ENCODE measurements around the gene C2orf76. TPM values are rescaled to one million over a fixed set of nuclear protein-coding genes. Genes with fewer than 3 reads are reported as not detected.

The C2orf76 gene
- total RNA-seq, 1 experiment from 2014 or later, result 10.2 TPM

DNA sequence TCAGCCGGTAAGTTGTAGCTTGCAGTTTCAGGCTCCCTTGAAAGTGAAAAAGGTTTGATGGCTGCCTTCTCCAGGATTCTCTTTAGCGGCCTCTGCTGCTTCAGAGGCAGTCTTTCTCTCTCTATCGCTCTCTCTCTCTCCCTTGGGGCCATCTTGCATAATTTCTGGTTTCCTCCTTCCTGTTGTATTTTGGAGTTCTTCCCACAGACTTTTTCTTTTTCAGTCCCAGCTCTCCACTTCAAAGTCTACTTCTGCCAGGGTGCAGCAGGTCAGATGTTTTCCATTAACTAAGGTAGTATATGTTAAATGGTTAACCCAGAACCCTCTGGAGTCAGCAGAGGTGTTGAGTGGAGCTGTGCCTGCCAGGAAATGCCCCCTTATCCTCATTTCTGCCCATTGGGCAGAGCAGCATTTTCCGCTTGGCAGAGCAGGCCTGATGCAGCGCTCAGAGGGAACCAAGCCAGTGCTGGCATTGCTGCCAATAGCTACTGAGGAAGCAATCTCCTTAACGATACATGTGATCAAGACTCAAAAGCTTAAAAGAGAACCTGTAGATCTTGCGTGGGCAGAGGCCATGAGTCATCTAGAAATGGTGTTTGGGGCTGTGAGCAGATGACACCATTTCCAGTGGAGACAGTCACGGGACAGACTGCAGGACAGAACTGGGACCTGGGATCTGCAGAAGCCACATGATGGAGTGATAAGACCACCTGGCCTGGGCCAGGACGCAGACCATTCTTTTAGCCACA, 20.9 kb upstream of the C2orf76 start:
- H2AFZ ChIP-seq (ENCODE audit: low read length), result no peak overlapping the region
- no peaks in the 10 kb centered on the region for H3K36me3 ChIP-seq (ENCODE audit: low read depth, low read length)
- no peak overlapping the region for H3K27ac ChIP-seq (ENCODE audit: low read length)
- H3K9me2 ChIP-seq (replicated peaks; ENCODE audit: low read length), result no peaks in the 10 kb centered on the region
- no peak for ATAC-seq
- H3K4me1 ChIP-seq (ENCODE audit: insufficient read depth, low read length), result peaks cover 17% of the 10 kb centered on the region
- ChIA-PET CTCF (no interaction called here), POLR2A (ENCODE audit: unreplicated experiment) (no interaction called here)
- no peak overlapping the region for H3K9ac ChIP-seq (ENCODE audit: low read length)
- H3K9me3 ChIP-seq (ENCODE audit: low read length), result no peaks in the 10 kb centered on the region
- BruUV-seq (replicated peaks), result no TSS peak
- no peaks in the 10 kb centered on the region for H3K79me2 ChIP-seq (ENCODE audit: low read length)
- no peak overlapping the region for H3K4me3 ChIP-seq (ENCODE audit: low read length)
- H4K20me1 ChIP-seq (ENCODE audit: low read length), result no peaks in the 10 kb centered on the region
- no peaks in the 10 kb centered on the region for H3K27me3 ChIP-seq (ENCODE audit: low read length)
- TF ChIP-seq CTCF (conservative IDR thresholded peaks at IDR 0.05; ENCODE audit: low read depth, low read length), result no peak
- TF ChIP-seq EZH2 (IDR thresholded peaks at IDR 0.05; ENCODE audit: low read length, unreplicated experiment), result no peak
- no peak for TF ChIP-seq EZH2phosphoT487 (IDR thresholded peaks at IDR 0.05; ENCODE audit: borderline replicate concordance, low read length)
- intact Hi-C loops (cut with micrococcal nuclease), result no loop called here
- DNase-seq, result no peak
- H3F3A ChIP-seq (ENCODE audit: low read length, unreplicated experiment), result no peaks in the 10 kb centered on the region
- H3K4me2 ChIP-seq (ENCODE audit: low read length), result no peak overlapping the region

- POLR2A ChIA-PET (ENCODE audit: unreplicated experiment), result no interaction called here
- Histone ChIP-seq H3K27me3 (ENCODE audit: low read length) (no peaks in the 10 kb centered on the region), H3K9ac (ENCODE audit: low read length) (no peak overlapping the region), H3K79me2 (ENCODE audit: low read length) (no peaks in the 10 kb centered on the region), H3K4me3 (ENCODE audit: low read length) (no peak overlapping the region), H4K20me1 (ENCODE audit: low read length) (no peaks in the 10 kb centered on the region), H3K36me3 (ENCODE audit: low read depth, low read length) (no peaks in the 10 kb centered on the region), H3K27ac (ENCODE audit: low read length) (no peak overlapping the region), H3F3A (ENCODE audit: low read length, unreplicated experiment) (no peaks in the 10 kb centered on the region), H3K4me1 (ENCODE audit: insufficient read depth, low read length) (peaks cover 17% of the 10 kb centered on the region), H2AFZ (ENCODE audit: low read length) (no peak overlapping the region), H3K9me2 (replicated peaks; ENCODE audit: low read length) (no peaks in the 10 kb centered on the region), H3K9me3 (ENCODE audit: low read length) (no peaks in the 10 kb centered on the region), H3K4me2 (ENCODE audit: low read length) (no peak overlapping the region)
- no peak for ATAC-seq
- BruUV-seq (replicated peaks), result no TSS peak
- CTCF ChIA-PET, result no interaction called here
- DNase-seq, result no peak
- intact Hi-C loops (cut with micrococcal nuclease), result no loop called here
- TF ChIP-seq EZH2phosphoT487 (IDR thresholded peaks at IDR 0.05; ENCODE audit: borderline replicate concordance, low read length) (no peak), CTCF (conservative IDR thresholded peaks at IDR 0.05; ENCODE audit: low read depth, low read length) (no peak), EZH2 (IDR thresholded peaks at IDR 0.05; ENCODE audit: low read length, unreplicated experiment) (no peak)
Measured at GRCh38 chr2:119385466-119385865, 18.8 kb upstream of the C2orf76 start.

- H3K4me3 ChIP-seq (ENCODE audit: low read length), result no peak overlapping the region
- no peak for DNase-seq
- no peak overlapping the region for H3K4me2 ChIP-seq (ENCODE audit: low read length)
- H4K20me1 ChIP-seq (ENCODE audit: low read length), result no peaks in the 10 kb centered on the region
- ChIA-PET POLR2A (ENCODE audit: unreplicated experiment) (no interaction called here), CTCF (no interaction called here)
- intact Hi-C loops (cut with micrococcal nuclease), result no loop called here
- no peaks in the 10 kb centered on the region for H3K9me2 ChIP-seq (replicated peaks; ENCODE audit: low read length)
- no peak overlapping the region for H2AFZ ChIP-seq (ENCODE audit: low read length)
- BruUV-seq (replicated peaks), result no TSS peak
- TF ChIP-seq EZH2 (IDR thresholded peaks at IDR 0.05; ENCODE audit: low read length, unreplicated experiment) (no peak), EZH2phosphoT487 (IDR thresholded peaks at IDR 0.05; ENCODE audit: borderline replicate concordance, low read length) (no peak), CTCF (conservative IDR thresholded peaks at IDR 0.05; ENCODE audit: low read depth, low read length) (no peak)
- no peaks in the 10 kb centered on the region for H3K79me2 ChIP-seq (ENCODE audit: low read length)
- no peak overlapping the region for H3K27ac ChIP-seq (ENCODE audit: low read length)
- no peaks in the 10 kb centered on the region for H3K9me3 ChIP-seq (ENCODE audit: low read length)
- H3K27me3 ChIP-seq (ENCODE audit: low read length), result no peaks in the 10 kb centered on the region
- H3K9ac ChIP-seq (ENCODE audit: low read length), result no peak overlapping the region
- H3F3A ChIP-seq (ENCODE audit: low read length, unreplicated experiment), result no peaks in the 10 kb centered on the region
- H3K36me3 ChIP-seq (ENCODE audit: low read depth, low read length), result no peaks in the 10 kb centered on the region
- no peak for ATAC-seq
- H3K4me1 ChIP-seq (ENCODE audit: insufficient read depth, low read length), result peaks cover 13% of the 10 kb centered on the region
Measured at GRCh38 chr2:119384971-119385370, 18.3 kb upstream of the C2orf76 start.

Data from PC-3 (cell line).